Heart right ventricle (tissue), 16 donors: ENCODE measurements around the gene CAMK1D. TPM values are rescaled to one million over a fixed set of nuclear protein-coding genes. Genes with fewer than 3 reads are reported as not detected.
A peak's percentile ranks its signal among the peaks of the same experiment; 100 is the strongest.

Experiments
- ATAC-seq, 8 donors: fragments of 200-7000 bp; cut with Tn5 transposase; one replicate each; pipeline ENCODE4 v1.9.1; 2020; ENCODE audit warnings: mild to moderate bottlenecking in 8 of 8, moderate library complexity in 8 of 8, moderate number of reproducible peaks in 1 of 8
- DNase-seq, 2 donors: peaks; one replicate each; pipeline ENCODE4 v3.0.0-alpha.2; 2020
- H3K27ac ChIP-seq, 10 donors: fragments of 200-600 bp; sonication (generic) in 2 of 10; one replicate each; pipeline versions ENCODE4 v1.5.0 to v1.8.0; 2020 to 2022; ENCODE audit warnings: mild to moderate bottlenecking in 3 of 10
- H3K27me3 ChIP-seq, 7 donors: fragments of 200-600 bp; one replicate each; pipeline ENCODE4 v1.8.0; 2021 to 2022; ENCODE audit warnings: mild to moderate bottlenecking in 2 of 7
- H3K36me3 ChIP-seq, 9 donors: fragments of 200-600 bp; sonication (generic) in 1 of 9; one replicate each; pipeline versions ENCODE4 v1.5.0 to v1.8.0; 2020 to 2022; ENCODE audit warnings: mild to moderate bottlenecking in 2 of 9
- H3K4me1 ChIP-seq, 9 donors: fragments of 200-600 bp; sonication (generic) in 1 of 9; one replicate each; pipeline versions ENCODE4 v1.5.0 to v1.8.0; 2020 to 2022; ENCODE audit warnings: mild to moderate bottlenecking in 4 of 9
- H3K4me3 ChIP-seq, 10 donors: fragments of 200-600 bp; sonication (generic) in 2 of 10; one replicate each; pipeline versions ENCODE4 v1.5.0 to v1.8.0; 2020 to 2022; ENCODE audit warnings: mild to moderate bottlenecking in 7 of 10, moderate library complexity in 2 of 10
- H3K9me3 ChIP-seq, 11 donors: fragments of 200-600 bp in 10 of 11; sonication (generic) in 2 of 11; one replicate each; pipeline versions ENCODE4 v1.5.0 to v1.8.0; 2013 to 2022; ENCODE audit warnings: mild to moderate bottlenecking in 2 of 11, control low read depth in 1 of 11, moderate library complexity in 1 of 11
- WGBS, 2 donors: extraction: QIAGEN DNeasy Blood & Tissue Kit; methylation state at CpG; one replicate each; pipeline ENCODE4 v1.1.7; 2013; ENCODE audit warnings: inconsistent platforms in 1 of 2; 5-methylcytosine and 5-hydroxymethylcytosine counted together
- intact Hi-C, 10 donors: fragments of 100-400 bp; cut with DNase I; formaldehyde crosslinking; loops; one replicate each; pipeline versions ENCODE4 v1.11.1 to v1.14.2; 2022
- polyA plus RNA-seq, 2 donors: library from polyadenylated mRNA; stranded (reverse); fragments of 200-250 nt; gene quantifications; one replicate each; pipeline ENCODE4 v1.2.3, GENCODE V29; 2013
- total RNA-seq, 10 donors: library from RNA; stranded (reverse); fragmentation: NEBNext Ultra II Directional in 3 of 10; extraction: Animal tissue kit (Norgen Biotek cat#: 25700) in 3 of 10; gene quantifications; one replicate each; pipeline versions ENCODE4 v1.2.1 to v1.2.4, GENCODE V29; 2021 to 2023
- TF ChIP-seq, protein P1 (sequence below), 9 donors: fragments of 200-600 bp; sonication (generic) in 2 of 9; IDR thresholded peaks; one replicate each; pipeline versions ENCODE4 v1.5.0 to v1.8.0; 2021 to 2022; ENCODE audit warnings: antibody characterized with exemption in 9 of 9, mild to moderate bottlenecking in 5 of 9, moderate library complexity in 1 of 9
- donor health status: Arrhythmogenic right ventricular cardiomyopathy.
- donor health status: ischemic (EF 13 %, LVEDD 7.1; RV severe dilation, severe dysfunction).
- donor health status: healthy with polysubstance abuse.
- donor health status: DM: no; HTN: yes; CAD: no.
- donor health status: DM: no; HTN: no; CAD: no.
- donor health status: ischemic (EF 25% LVEDD 6.9; RV normal size, moderate dysfunction).
- donor health status: ischemic (EF 25% LVEDD 5.7; RV mildly dilated, moderate dysfunction).
- donor health status: healthy.
- donor health status: DM: yes; HTN: yes; CAD: no.
- donor health status: Ischemic cardiomyopathy.
- donor health status: ischemic (EF 35%, LVEDD 5.7; RV mildly dilated, moderate dysfunction).
- donor health status: nonischemic (EF 11% LVEDD 7.7; RV severe dilation, severe dysfunction).
- donor health status: DM: yes; HTN: yes; CAD: no.
- donor health status: PGD.
- donor health status: ischemic (EF 29% LVEDD 5.4; RV normal size, mild dysfunction).
- donor health status: nonischemic (EF 23%, LVEDD 6.1; RV moderate dilation, normal function).

CAMK1D gene
- total and polyA plus RNA-seq, 12 donors: 1.3 to 17.7 (median 2.6) TPM

DNA sequence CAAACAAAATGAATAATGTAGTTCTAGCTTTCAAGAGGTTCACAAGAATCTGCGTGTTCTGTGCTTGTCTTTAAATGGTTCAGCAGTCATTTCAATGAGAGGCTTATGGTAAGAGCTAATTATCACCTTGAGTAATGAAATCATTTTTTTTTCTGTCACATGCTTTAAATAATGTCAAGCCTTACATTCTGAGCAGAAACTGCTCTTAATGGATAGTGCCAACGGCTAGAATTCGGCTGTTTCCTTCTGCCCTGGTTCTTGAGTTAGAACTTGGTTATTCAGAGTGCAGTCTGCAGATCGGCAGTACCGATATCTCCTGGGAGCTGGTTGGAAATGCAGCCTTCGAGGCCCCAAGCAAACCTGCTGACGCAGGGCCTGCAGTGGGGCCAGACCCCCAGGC is 316.2 kb downstream of the CAMK1D start:
- H3K4me3 ChIP-seq: no peak overlapping the region
- 76 to 88% methylated on average over 7 of the region's 7 CpGs for WGBS, 2 donors
- DNase-seq (no peak), ATAC-seq (no peak)
- H3K4me1 ChIP-seq: peaks cover 0 to 8% (median 0%) of the 10 kb centered on the region in 9 donors
- H3K27ac ChIP-seq: no peak overlapping the region
- peaks cover 0 to 10% (median 0%) of the 10 kb centered on the region in 11 donors for H3K9me3 ChIP-seq
- no peaks in the 10 kb centered on the region for H3K27me3 ChIP-seq
- peaks cover 0 to 5% (median 0%) of the 10 kb centered on the region in 9 donors for H3K36me3 ChIP-seq
- intact Hi-C loops: no loop called here
- TF ChIP-seq, protein P1, sequence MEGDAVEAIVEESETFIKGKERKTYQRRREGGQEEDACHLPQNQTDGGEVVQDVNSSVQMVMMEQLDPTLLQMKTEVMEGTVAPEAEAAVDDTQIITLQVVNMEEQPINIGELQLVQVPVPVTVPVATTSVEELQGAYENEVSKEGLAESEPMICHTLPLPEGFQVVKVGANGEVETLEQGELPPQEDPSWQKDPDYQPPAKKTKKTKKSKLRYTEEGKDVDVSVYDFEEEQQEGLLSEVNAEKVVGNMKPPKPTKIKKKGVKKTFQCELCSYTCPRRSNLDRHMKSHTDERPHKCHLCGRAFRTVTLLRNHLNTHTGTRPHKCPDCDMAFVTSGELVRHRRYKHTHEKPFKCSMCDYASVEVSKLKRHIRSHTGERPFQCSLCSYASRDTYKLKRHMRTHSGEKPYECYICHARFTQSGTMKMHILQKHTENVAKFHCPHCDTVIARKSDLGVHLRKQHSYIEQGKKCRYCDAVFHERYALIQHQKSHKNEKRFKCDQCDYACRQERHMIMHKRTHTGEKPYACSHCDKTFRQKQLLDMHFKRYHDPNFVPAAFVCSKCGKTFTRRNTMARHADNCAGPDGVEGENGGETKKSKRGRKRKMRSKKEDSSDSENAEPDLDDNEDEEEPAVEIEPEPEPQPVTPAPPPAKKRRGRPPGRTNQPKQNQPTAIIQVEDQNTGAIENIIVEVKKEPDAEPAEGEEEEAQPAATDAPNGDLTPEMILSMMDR (IDR thresholded peaks at IDR 0.05): no peak

GRCh38 chr10:12667052-12667451 is 317.7 kb downstream of the CAMK1D start:
- Histone ChIP-seq H3K27ac (no peak overlapping the region), H3K36me3 (peaks cover 0 to 5% (median 0%) of the 10 kb centered on the region in 9 donors), H3K4me3 (no peak overlapping the region), H3K27me3 (no peaks in the 10 kb centered on the region), H3K9me3 (peaks cover 0 to 10% (median 0%) of the 10 kb centered on the region in 11 donors), H3K4me1 (peaks cover 0 to 8% (median 0%) of the 10 kb centered on the region in 9 donors)
- peak in 1 of 8 donors; percentile 22 for ATAC-seq
- DNase-seq: no peak
- 61 to 62% methylated on average over 3 of the region's 3 CpGs for WGBS, 2 donors
- intact Hi-C loops: no loop called here
- TF ChIP-seq, protein P1 (IDR thresholded peaks at IDR 0.05): no peak

DNA sequence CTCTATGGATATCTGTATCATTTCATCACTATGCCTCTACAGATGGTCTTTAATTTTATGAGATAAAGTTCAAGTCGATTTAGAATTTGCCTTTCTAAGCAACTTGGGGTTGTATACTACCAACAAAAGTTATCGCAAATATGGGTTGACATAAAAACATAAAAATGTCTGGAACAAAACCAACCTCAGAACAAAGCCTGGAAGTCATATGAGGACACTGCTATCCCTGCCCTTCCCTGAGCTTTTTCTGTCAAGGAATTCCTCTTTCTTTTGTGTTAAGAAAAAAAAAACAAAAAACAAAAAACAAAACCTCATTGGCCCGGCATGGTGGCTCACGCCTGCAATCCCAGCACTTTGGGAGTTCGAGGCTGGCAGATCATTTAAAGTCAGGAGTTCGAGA is 319.3 kb downstream of the CAMK1D start:
- H3K27ac ChIP-seq: peak overlapping the region in 5 of 10 donors; percentile 1 to 41 (median 22)
- H3K4me1 ChIP-seq: peaks cover 0 to 8% (median 0%) of the 10 kb centered on the region in 9 donors
- 52 to 66% methylated on average over 6 of the region's 6 CpGs for WGBS, 2 donors
- H3K36me3 ChIP-seq: peaks cover 0 to 5% (median 0%) of the 10 kb centered on the region in 9 donors
- TF ChIP-seq, protein P1 (IDR thresholded peaks at IDR 0.05): no peak
- intact Hi-C loops: no loop called here
- H3K4me3 ChIP-seq: no peak overlapping the region
- peak in 6 of 8 donors; percentile 35 to 59 (median 50) for ATAC-seq
- no peak for DNase-seq
- H3K9me3 ChIP-seq: peaks cover 0 to 10% (median 0%) of the 10 kb centered on the region in 11 donors
- H3K27me3 ChIP-seq: no peaks in the 10 kb centered on the region

GRCh38 chr10:12670004-12670403 is 320.7 kb downstream of the CAMK1D start:
- H3K9me3 ChIP-seq: peaks cover 0 to 10% (median 0%) of the 10 kb centered on the region in 11 donors
- no peak overlapping the region for H3K27ac ChIP-seq
- H3K27me3 ChIP-seq: no peaks in the 10 kb centered on the region
- ATAC-seq (no peak), DNase-seq (no peak)
- 83 to 98% methylated on average over 7 of the region's 7 CpGs for WGBS, 2 donors
- no peak overlapping the region for H3K4me3 ChIP-seq
- H3K36me3 ChIP-seq: peaks cover 0 to 5% (median 0%) of the 10 kb centered on the region in 9 donors
- H3K4me1 ChIP-seq: peaks cover 0 to 8% (median 0%) of the 10 kb centered on the region in 9 donors
- intact Hi-C loops: no loop called here
- TF ChIP-seq, protein P1 (IDR thresholded peaks at IDR 0.05): no peak
